Activated CD4-positive, alpha-beta memory T cell treated with anti-CD3 and anti-CD28 coated beads, Interleukin-2, amount 10 ng/mL, durations not matched to agents 7 days and 5 days (primary cell): ENCODE measurements around the gene CMTM5. TPM values are rescaled to one million over a fixed set of nuclear protein-coding genes. Genes with fewer than 3 reads are reported as not detected.

Source experiments
- CTCF ChIA-PET: fragments of 350-600 bp; sonication (Branson Sonifier 250); formaldehyde crosslinking; loops from one replicate; lab custom pipeline; 2021; ENCODE audit warnings: antibody characterized with exemption, inconsistent platforms; lab: Charles Lee
- POLR2A ChIA-PET: fragments of 350-600 bp; sonication (Branson Sonifier 250); formaldehyde crosslinking; loops from one replicate; lab custom pipeline; 2021; ENCODE audit warnings: antibody characterized with exemption; lab: Charles Lee
- DNase-seq: peaks from one replicate; pipeline ENCODE4 v3.0.0-alpha.2; 2020
- H3K27ac Mint-ChIP-seq: one replicate; pipeline ENCODE4 v1.8.0; 2021; ENCODE audit warnings: mild to moderate bottlenecking, mixed read lengths
- H3K27me3 Mint-ChIP-seq: one replicate; pipeline ENCODE4 v1.8.0; 2021; ENCODE audit warnings: mixed read lengths
- H3K36me3 Mint-ChIP-seq: one replicate; pipeline ENCODE4 v1.8.0; 2021; ENCODE audit warnings: low read depth, mixed read lengths
- H3K4me1 Mint-ChIP-seq: one replicate; pipeline ENCODE4 v1.8.0; 2021; ENCODE audit warnings: mixed read lengths
- H3K4me3 Mint-ChIP-seq: one replicate; pipeline ENCODE4 v1.8.0; 2021; ENCODE audit warnings: mild to moderate bottlenecking, mixed read lengths
- H3K9me3 Mint-ChIP-seq: one replicate; pipeline ENCODE4 v1.8.0; 2021; ENCODE audit warnings: mixed read lengths
- total RNA-seq, 2 experiments: library from RNA; stranded (reverse); gene quantifications; one replicate each; pipeline ENCODE4 v1.2.3, GENCODE V29; 2021

The CMTM5 gene
- total RNA-seq, 2 experiments from 2014 or later: not detected

DNA sequence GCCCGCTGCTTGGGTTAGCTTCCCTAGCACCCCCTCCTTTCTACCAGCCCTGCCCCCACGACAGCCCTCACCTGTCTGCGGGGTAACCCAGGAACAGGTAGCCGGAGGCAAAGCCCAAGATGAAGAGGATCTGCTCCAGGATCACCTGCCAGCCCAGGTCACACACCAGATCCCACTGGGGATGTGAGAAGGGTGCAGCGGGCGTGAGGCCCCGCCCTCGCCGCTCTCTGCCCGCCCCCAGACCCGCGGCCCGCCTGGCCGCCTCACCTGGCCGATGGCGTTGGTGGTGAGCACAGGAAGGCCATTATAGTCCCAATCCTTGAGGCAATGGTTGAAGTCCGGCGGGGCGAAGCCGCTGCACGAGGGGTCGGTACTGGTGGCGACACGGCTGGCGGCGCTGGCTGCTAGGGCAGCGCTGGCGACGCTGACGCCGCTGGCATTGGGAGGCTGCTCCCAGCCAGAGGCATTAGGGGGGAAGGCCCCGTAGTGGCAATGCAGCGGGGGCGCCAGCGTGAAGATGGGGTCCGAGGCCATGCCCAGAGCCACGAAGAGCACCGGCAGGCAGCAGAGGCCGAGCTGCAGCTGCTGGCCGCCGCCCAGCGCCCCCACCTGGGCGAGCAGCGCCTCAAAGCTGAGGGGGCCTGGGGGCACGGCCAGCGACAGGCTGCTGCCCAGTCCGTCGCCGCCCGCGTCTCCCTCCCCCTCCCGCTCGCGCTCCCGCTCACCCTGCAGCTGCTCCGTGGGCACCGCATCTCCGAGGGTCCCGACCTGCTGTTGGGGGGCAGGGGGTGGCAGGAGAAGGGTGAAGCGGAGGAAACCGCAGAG, 25.0 kb upstream of the CMTM5 start:
- DNase-seq: no peak
- CTCF ChIA-PET: interaction anchor here (1.0 to 1.6 kb wide), 4 partner anchors 25 to 44 kb away, joined by 3 to 6 read pairs (median 4); partner anchors contain the start of genes CMTM5 and PABPN1
- Mint-ChIP-seq H3K27ac (no peak overlapping the region), H3K36me3 (no peaks in the 10 kb centered on the region), H3K27me3 (peaks cover 51% of the 10 kb centered on the region), H3K4me3 (peak overlapping the region; percentile 47), H3K4me1 (peaks cover 11% of the 10 kb centered on the region), H3K9me3 (no peaks in the 10 kb centered on the region)
- POLR2A ChIA-PET: interaction anchor here (1.2 to 1.6 kb wide), 2 partner anchors 31 to 66 kb away, joined by 3 to 4 read pairs; partner anchors contain the start of genes HOMEZ and PABPN1

DNA sequence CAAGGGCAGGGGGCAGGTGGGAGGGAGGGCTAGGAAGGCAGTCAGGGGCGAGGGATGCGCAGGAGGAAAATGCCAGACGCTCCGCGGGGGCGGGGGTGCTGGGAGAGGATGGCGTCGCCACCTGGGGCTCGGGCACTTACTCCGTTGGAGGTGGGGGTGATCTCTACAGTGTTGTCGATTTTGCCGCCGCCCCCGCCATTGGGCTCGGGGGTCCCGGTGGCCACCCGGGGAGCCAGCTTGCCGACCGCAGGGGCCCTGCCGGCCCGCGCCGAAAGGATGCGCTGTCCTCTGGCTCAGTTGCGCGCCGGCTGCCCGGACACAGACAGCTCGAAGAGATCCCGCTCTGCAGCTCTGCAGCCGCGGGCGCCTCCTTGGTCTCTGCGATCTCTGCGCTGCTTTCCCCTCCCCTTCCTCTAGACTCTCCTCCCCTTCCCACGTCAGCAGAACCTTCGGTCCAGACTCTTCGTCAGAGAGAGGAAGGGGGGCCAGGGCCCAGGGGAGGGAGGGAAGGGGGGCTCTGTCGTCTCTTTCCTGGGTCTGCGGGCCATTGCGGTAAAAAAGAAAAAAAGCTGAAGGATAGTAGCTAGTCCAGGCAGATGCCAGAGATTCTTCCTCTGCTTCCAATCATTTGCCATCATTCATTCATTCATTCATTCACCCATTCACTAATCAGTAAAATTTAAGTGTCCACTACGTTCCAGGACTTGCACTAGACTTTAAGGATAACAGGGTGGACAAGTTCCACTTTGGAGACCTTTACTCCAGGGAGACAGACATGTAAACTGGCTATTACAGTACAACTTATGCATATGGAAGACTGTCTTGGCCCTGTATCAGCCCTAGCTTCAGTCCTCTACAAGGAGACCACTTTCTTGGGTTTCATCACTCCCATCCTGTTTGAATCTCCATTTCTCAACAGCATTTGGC, 24.1 kb upstream of the CMTM5 start, which contains the start of gene SLC22A17:
SLC22A17 (minus strand) TSS at position 382 of the 927 bp plus-strand sequence.
- H3K27ac Mint-ChIP-seq: no peak within 1 kb of the TSS
- H3K4me3 Mint-ChIP-seq: peak within 1 kb of the TSS; percentile 47
- H3K4me1 Mint-ChIP-seq: peaks cover 11% of the 10 kb centered on the region
- peaks cover 51% of the 10 kb centered on the region for H3K27me3 Mint-ChIP-seq
- POLR2A ChIA-PET: interaction anchor here (1.2 to 1.6 kb wide), 3 partner anchors 9 to 67 kb away, joined by 3 to 4 read pairs (median 4); partner anchors contain the start of genes HOMEZ and PABPN1
- no peaks in the 10 kb centered on the region for H3K36me3 Mint-ChIP-seq
- CTCF ChIA-PET: interaction anchor here (0.7 to 1.6 kb wide), 7 partner anchors 7 to 45 kb away, joined by 3 to 6 read pairs (median 3); partner anchors contain the start of genes CMTM5 and PABPN1
- peak; percentile 46 for DNase-seq
- H3K9me3 Mint-ChIP-seq: no peaks in the 10 kb centered on the region

DNA sequence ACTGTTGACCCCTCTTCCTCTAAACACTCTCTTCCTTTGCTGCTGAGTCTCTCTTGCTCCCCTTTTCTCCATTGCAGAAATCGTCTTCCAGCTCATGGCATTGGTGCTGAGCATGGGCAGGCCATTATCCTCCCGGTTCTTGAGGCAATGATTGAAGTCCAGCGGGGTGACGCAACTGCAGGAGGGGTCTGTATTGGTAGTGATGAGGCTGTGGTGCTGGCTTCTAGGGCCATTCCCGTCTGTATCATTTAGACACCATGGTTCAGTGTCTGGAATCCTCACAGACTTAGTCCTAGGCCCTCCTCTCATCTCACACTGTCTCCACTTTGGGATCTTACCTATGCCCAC, 23.4 kb upstream of the CMTM5 start:
- Mint-ChIP-seq H3K27me3 (peaks cover 51% of the 10 kb centered on the region), H3K27ac (no peak overlapping the region), H3K9me3 (no peaks in the 10 kb centered on the region), H3K4me3 (peak overlapping the region; percentile 47), H3K4me1 (peaks cover 11% of the 10 kb centered on the region), H3K36me3 (no peaks in the 10 kb centered on the region)
- CTCF ChIA-PET: interaction anchor here (0.9 to 1.6 kb wide), 5 partner anchors 8 to 31 kb away, joined by 3 to 6 read pairs (median 3); partner anchors contain the start of gene PABPN1
- no peak for DNase-seq
- POLR2A ChIA-PET: interaction anchor here (1.2 to 1.6 kb wide), 2 partner anchors 9 to 67 kb away, joined by 3 to 4 read pairs; partner anchors contain the start of gene HOMEZ

DNA sequence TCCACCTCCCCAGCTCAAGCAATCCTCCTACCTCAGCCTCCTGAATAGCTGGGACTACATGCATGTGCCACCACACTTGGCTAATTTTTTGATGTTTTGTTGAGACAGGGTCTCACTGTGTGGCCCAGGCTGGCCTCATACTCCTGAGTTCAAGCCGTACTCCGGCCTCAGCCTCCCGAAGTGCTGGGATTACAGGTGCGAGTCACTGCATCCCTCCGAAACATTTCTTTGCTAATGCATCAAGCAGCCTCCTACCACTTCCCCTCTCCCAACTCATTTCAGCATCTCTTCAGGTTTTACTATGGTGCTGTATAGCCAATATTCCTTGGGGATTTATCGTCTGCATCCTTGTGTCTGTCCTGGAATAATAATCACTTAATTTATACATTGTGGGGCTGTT, 21.9 kb upstream of the CMTM5 start:
- Mint-ChIP-seq H3K27ac (no peak overlapping the region), H3K27me3 (peaks cover 48% of the 10 kb centered on the region), H3K36me3 (no peaks in the 10 kb centered on the region), H3K4me3 (no peak overlapping the region), H3K4me1 (peaks cover 11% of the 10 kb centered on the region), H3K9me3 (no peaks in the 10 kb centered on the region)
- ChIA-PET POLR2A (no interaction called here), CTCF (interaction anchor here (1.0 kb wide), 1 partner anchor 286 kb away, joined by 3 read pairs; no protein-coding TSS in a partner anchor)
- no peak for DNase-seq

DNA sequence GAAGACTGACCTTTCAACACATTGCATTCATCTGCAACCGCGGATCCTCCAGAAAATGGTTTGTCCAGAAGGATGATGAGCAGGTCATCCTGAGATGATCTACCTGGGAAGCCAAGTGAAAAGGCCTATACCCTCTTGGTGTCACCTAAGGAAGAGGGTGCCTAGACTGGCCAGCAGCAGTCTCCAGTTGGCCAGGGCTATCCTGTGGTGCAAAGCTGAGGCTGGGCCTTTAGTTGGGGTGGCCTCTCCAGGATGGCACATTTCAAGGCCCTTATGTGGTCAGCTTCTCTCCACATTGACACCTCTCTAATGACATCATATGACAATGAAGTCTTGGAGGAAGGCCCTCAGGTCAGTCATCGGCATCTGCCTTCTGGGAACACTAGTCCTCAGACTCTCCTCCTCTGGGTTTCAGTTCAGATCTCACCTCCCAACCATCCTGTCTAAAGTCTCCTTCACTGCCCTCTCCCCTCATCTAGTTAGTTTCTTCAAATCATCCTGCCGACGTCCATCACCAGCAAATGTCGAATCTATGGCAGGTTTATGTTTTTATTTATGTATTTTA, 20.9 kb upstream of the CMTM5 start:
- CTCF ChIA-PET: no interaction called here
- no peak for DNase-seq
- H3K27ac Mint-ChIP-seq: no peak overlapping the region
- no peaks in the 10 kb centered on the region for H3K9me3 Mint-ChIP-seq
- peaks cover 40% of the 10 kb centered on the region for H3K27me3 Mint-ChIP-seq
- POLR2A ChIA-PET: no interaction called here
- H3K4me1 Mint-ChIP-seq: peaks cover 10% of the 10 kb centered on the region
- no peaks in the 10 kb centered on the region for H3K36me3 Mint-ChIP-seq
- H3K4me3 Mint-ChIP-seq: no peak overlapping the region

DNA sequence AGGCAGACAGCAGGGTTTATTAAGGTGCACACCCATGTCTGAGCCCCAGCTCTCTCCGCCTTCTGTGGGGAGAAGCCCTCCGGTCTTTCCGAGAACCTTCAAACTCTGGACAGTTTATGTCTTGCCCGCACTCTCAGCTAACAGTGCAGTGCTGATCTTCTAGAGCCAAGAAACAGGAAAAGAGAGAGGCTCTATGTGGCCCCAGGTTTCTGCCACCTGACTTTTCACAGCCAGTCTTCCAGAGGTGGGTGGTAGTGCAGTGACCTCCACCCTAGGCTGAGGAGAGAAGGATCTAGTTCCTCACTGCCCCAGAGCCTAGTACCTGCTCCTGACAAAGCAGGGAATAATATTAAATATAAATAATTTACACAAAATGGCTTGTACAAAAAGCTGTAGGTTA, 20.2 kb upstream of the CMTM5 start:
- Mint-ChIP-seq H3K27ac (no peak overlapping the region), H3K36me3 (no peaks in the 10 kb centered on the region), H3K9me3 (no peaks in the 10 kb centered on the region), H3K27me3 (peaks cover 35% of the 10 kb centered on the region), H3K4me3 (no peak overlapping the region), H3K4me1 (peaks cover 7% of the 10 kb centered on the region)
- ChIA-PET POLR2A (no interaction called here), CTCF (no interaction called here)
- no peak for DNase-seq

DNA sequence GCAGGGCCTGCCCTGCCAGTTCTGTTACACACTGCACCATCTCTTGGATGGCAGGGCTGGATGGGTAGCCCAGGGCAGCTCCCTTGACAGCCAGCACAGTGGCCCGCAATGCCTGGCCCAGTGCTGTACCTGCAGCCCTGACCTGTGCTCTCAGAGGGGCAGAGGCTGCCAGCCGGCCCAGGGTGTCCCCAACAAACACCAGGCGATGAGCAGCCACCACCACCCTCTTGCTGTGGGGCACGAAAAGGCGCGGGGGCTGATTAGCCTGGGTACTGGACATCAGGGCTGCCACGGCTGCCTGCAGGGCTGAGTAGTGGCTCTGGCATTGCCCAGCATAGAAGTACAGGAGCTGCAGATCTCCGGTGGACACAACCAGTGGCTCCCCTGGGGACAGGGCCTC, 19.6 kb upstream of the CMTM5 start:
- ChIA-PET POLR2A (no interaction called here), CTCF (no interaction called here)
- Mint-ChIP-seq H3K9me3 (no peaks in the 10 kb centered on the region), H3K36me3 (no peaks in the 10 kb centered on the region), H3K4me1 (peaks cover 7% of the 10 kb centered on the region), H3K4me3 (no peak overlapping the region), H3K27me3 (peaks cover 35% of the 10 kb centered on the region), H3K27ac (no peak overlapping the region)
- DNase-seq: no peak

DNA sequence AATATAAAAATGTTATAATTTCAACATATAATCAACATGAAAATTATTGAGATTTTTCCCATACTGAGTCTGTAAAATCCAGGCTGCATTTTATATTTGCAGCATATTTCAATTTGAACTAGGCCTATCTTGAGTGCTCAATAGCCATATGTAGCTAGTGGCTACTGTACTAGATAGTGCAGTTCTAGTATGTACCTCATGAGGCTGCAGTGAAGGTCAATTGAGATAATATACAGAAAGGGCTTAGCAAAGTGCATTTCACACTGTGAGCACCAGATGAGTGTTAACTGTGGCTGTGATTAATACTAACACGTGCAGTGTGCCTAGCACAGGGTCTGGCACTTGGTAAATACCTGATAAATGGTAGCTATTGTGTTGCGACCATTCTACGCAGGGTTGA, 18.8 kb upstream of the CMTM5 start:
- H3K4me3 Mint-ChIP-seq: no peak overlapping the region
- H3K36me3 Mint-ChIP-seq: no peaks in the 10 kb centered on the region
- no peak for DNase-seq
- ChIA-PET POLR2A (no interaction called here), CTCF (no interaction called here)
- H3K27ac Mint-ChIP-seq: no peak overlapping the region
- H3K9me3 Mint-ChIP-seq: no peaks in the 10 kb centered on the region
- H3K4me1 Mint-ChIP-seq: peaks cover 5% of the 10 kb centered on the region
- H3K27me3 Mint-ChIP-seq: peaks cover 31% of the 10 kb centered on the region

DNA sequence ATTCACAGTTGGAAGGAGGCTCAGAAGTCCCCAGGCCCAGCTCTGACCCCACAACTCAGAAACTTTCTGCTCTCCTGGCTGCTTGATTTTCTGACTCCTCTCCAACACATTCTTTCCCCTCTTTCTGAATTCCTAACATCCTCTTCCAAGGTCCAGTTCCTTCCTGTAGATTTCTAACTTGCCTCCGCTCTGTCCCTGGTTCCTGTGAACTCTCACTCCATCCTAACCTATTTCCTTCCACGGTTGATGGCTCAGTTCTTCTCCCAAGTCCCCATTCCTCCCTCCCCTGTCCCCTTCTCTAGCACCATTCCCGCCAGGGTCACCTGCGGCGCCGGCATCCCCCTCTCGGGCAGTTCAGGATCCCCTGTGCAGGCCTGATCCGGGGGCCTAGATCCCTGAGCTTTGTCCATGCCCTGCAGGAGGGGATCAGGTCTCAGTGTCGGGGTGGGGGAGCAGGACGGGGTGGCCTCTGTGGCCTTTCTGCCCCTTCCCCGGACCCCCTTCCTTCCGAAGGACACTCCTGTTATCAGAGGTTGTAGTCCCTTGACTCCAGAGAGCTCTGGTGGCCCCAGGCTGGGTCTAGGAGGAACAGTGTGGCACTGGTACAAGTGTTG, 18.2 kb upstream of the CMTM5 start:
- no peak for DNase-seq
- Mint-ChIP-seq H3K27me3 (peaks cover 27% of the 10 kb centered on the region), H3K4me1 (peaks cover 3% of the 10 kb centered on the region), H3K36me3 (no peaks in the 10 kb centered on the region), H3K4me3 (no peak overlapping the region), H3K9me3 (no peaks in the 10 kb centered on the region), H3K27ac (no peak overlapping the region)
- ChIA-PET CTCF (no interaction called here), POLR2A (no interaction called here)

DNA sequence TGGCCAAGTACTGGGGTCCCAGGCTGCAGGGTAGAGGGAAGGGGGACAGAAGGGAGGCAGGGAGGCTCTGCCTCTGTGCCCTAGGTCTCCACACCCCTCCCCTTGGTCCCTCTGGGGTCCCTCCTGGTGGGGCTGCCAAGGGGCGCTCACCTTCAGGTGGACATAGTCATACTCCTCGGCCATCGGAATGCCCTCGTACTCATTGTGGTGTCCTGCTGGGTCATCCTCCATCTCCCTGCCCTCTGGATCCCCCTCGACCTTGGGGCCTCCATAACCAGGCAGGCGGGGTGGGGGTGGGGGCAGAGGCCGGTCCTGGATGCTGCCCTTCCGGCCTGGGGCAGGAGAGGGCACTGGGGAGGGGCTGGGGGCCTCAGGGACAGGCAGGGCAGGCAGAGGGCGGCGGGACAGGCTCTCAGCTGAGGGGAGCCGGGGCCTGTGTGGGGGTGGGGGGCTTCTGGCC, 17.6 kb upstream of the CMTM5 start:
- Mint-ChIP-seq H3K4me3 (no peak overlapping the region), H3K27me3 (peaks cover 27% of the 10 kb centered on the region), H3K9me3 (no peaks in the 10 kb centered on the region), H3K4me1 (peaks cover 3% of the 10 kb centered on the region), H3K27ac (no peak overlapping the region), H3K36me3 (no peaks in the 10 kb centered on the region)
- DNase-seq: no peak
- CTCF ChIA-PET: no interaction called here
- POLR2A ChIA-PET: no interaction called here

DNA sequence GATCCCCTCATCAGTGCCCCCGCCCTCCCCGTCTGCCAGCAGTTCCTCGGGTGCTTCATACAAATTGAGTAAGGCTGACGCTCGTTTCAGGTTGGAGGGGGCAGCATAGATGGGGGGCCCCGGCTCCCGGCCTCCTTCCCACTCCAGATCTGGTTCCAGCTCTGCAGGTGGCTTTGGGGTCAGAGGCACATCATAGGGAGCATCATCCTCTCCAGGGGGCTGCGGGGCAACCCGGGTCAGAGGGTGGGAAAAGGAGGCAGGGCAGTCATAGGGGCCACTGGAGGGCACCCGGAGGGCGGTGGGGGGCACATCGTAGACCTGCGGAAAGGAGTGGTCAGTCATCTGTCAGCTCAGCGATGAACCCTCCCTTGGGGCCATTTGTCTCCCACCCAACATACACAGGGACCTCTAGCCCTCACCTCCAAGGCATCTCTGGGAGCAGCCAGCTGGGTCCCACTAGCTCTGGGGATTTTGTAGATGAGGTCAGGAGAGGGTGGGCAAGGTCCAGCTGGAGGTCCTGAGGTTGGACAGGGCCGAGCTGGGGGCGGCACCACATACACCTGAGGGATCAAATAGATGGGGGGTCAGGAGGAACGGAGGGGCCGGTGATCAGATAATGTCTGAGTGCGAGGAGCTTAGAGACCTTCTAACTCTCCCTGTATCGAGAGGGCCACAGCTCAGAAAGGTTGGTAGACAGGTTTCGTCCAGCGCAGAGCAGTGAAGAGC, 17.0 kb upstream of the CMTM5 start:
- no peak for DNase-seq
- Mint-ChIP-seq H3K27ac (no peak overlapping the region), H3K4me3 (no peak overlapping the region), H3K4me1 (peaks cover 3% of the 10 kb centered on the region), H3K9me3 (no peaks in the 10 kb centered on the region), H3K36me3 (no peaks in the 10 kb centered on the region), H3K27me3 (peaks cover 27% of the 10 kb centered on the region)
- POLR2A ChIA-PET: no interaction called here
- CTCF ChIA-PET: no interaction called here

DNA sequence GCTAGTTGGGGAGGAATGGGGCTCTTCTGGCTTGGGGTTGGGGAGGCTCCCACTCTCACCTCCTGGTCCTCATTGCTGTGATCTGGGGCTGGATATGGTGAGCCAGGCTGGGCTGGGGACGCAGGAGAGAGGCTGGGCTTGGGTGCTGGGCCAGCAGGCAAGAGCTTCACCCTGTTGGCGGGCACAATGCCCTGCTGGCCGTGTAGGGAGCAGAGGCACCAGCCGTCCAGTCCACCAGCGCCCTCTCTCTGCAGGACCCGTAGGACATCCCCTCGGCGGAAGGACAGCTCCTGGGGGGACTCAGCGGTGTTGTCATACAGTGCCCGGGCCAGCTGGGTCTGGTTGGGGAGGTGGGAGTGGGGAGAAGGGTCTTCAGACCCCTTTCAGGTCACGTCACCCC, 16.4 kb upstream of the CMTM5 start:
- ChIA-PET POLR2A (no interaction called here), CTCF (no interaction called here)
- peaks cover 3% of the 10 kb centered on the region for H3K4me1 Mint-ChIP-seq
- peaks cover 24% of the 10 kb centered on the region for H3K27me3 Mint-ChIP-seq
- no peak for DNase-seq
- H3K4me3 Mint-ChIP-seq: no peak overlapping the region
- no peaks in the 10 kb centered on the region for H3K36me3 Mint-ChIP-seq
- no peak overlapping the region for H3K27ac Mint-ChIP-seq
- no peaks in the 10 kb centered on the region for H3K9me3 Mint-ChIP-seq
